T-helper 2 cell treated with Interferon-gamma antibody and Interleukin-4, amounts not matched to agents 100 ng/mL and 5 ng/mL, for 36 hours (primary cell): ENCODE measurements around the gene NAT9. TPM values are rescaled to one million over a fixed set of nuclear protein-coding genes. Genes with fewer than 3 reads are reported as not detected.

Experiments
- intact Hi-C: fragments of 100-400 bp; cut with micrococcal nuclease; formaldehyde crosslinking; loops from one replicate; pipeline ENCODE4 v1.15.1; 2023
- total RNA-seq: library from RNA; stranded (reverse); gene quantifications from 2 replicates; pipeline ENCODE4 v1.2.3, GENCODE V29; 2022

Gene NAT9
- total RNA-seq, 1 donor from 2014 or later, result 32.9 TPM

DNA sequence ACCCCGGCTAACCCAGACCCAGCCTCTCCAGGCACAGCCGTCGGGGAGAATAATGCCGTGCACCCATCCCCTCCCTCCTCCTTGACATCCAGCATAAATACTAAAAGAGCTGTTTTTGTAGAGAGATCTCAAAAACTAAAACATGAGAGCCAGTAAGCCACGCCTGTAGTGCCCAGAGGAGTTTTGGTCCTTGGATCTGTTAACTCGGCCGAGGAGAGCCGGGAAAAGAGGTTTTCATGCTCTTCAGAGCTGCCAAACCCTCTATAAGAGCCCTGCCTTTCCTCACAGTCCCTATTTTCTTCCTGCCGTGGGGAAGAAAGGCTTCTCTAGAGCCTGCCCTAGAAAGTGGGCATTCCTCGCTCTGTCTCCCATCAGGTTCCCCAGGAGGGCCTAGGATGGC lies 30.2 kb upstream of the NAT9 start:
- intact Hi-C loops, result no loop called here

- intact Hi-C loops, result no loop called here
These were observed 29.4 kb upstream of the NAT9 start for GRCh38 chr17:74805591-74805991.

DNA sequence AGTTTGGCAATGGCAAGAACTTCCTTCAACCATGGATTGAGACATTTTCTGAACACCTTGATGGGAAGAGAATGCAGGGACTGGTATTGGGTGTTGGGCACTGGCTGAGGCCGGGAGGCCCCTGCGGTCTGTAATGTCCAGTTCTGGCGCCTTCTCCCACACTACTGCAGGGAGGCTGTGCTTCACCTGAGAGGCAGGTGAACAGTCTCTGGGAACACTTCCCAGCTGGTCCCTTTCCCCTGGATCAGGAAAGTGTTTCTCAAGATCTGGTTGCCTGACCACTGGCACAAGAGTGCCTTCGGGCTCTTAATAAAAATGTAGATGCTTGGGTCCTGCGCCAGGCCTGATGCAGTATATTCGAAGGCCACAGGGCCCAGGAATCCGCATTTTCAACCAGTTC lies 28.5 kb upstream of the NAT9 start:
- intact Hi-C loops, result no loop called here

GRCh38 chr17:74803971-74804370 lies 27.8 kb upstream of the NAT9 start:
- intact Hi-C loops, result no loop called here

DNA sequence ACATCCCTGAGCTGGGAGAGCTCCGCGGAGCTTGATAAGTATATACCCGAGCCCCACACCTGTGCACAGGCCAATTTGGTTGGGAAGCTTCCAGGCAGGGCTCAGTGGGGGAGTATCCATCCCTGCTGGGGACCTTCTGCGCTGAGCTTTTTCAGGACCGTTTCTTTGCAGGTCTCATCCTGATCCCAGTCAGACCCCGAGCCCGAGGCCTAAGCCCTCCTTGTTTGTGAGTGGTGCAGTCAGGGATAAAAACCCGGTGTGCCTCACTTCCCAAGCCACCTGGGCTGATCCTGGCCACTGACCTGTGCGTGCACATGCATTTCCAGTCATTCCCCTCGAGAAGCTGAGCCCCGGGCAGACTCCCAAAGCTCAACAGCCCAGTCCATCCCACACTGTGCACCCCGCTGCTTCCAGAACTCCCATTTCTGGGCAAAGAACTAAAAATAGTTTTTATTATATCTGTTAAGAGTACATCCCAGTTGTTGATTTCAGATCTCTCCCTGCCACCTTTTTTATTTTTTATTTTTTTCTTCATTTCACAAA lies 27.3 kb upstream of the NAT9 start:
- intact Hi-C loops, result no loop called here

DNA sequence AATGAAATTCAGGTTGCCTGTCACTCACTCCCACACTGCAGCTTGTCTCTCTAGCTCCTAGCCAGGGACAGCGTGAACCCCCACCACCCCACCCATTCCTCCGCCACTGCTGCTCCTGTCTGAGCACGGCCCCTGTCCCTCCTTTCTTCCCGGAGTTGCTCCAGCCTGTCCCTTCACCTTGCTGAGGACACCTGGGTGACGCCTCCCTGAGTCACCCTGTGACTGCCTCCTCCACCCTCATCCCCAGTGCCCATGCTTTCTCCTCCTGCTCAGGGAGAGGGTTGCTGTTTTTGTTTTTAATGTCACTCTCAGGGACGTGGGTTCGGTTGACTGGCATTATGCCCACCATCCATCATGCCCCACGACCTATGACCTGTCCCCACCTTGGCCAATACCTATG lies 25.8 kb upstream of the NAT9 start:
- intact Hi-C loops, result no loop called here

- intact Hi-C loops, result no loop called here
These were observed 24.4 kb upstream of the NAT9 start for GRCh38 chr17:74800531-74800930.

DNA sequence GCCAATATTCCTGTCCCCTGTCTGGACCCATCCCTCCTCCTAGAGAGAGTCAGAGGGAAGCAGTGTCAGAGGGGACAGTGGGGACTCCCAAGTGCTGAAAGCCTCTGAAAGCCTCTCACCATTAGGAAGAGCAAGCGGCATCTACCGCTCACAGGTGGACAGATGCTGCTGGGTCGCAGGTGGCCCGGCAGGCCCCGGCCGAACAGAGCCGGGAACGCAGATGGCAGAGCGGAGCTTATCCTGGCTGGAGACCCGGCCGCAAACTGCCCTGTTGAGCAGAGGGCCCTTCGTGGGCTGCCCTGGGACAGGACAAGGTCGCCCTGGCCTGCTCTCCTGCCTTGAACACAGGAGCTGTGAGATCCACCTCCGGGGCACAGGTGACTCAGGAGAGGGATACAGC lies 23.0 kb upstream of the NAT9 start:
- intact Hi-C loops, result loop anchor here (1.0 kb wide), 1 partner anchor 13 kb away; no protein-coding TSS in a partner anchor

DNA sequence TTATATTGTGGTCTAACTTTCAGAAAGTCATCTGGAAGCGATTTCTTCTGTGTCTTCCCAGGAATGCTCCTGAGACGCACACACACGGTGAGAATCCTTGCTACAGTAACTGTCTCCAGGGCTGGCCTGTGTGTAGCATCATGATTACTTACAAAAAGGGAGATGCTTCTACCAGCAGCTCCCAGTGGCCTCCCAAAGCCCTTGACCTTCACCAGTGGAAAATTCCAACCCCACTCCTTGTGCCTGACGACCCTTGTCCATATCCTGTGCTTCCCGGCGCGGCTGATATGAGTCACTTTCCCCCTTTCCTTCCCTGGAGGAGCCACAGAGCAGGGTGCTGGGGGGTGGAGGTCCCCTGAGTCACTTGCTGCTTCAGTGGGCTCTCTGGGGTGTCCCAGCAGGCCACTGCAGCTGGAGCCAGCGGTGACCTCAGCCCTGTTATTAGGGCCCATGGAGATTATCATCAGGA lies 22.1 kb upstream of the NAT9 start:
- intact Hi-C loops, result no loop called here

DNA sequence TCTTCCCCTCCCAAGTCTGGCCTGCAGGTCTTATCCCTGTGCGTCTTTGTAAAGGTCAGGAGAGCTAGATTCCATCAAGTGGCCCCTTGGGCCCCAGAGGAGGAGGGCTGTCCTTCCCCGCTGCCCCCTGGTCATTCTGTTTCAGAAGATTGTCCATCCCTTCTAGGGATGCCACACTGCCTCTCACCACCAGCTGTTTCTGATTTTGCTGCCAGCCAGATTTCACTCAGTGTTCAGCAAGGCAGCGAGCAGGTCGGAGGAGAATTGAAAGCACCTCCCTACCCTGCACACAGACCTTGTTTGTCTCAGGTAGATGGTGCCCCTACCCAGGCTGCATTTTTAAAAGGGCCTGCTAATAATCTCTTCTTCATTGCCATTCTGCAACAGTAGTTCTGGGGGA lies 21.7 kb upstream of the NAT9 start:
- intact Hi-C loops, result no loop called here

DNA sequence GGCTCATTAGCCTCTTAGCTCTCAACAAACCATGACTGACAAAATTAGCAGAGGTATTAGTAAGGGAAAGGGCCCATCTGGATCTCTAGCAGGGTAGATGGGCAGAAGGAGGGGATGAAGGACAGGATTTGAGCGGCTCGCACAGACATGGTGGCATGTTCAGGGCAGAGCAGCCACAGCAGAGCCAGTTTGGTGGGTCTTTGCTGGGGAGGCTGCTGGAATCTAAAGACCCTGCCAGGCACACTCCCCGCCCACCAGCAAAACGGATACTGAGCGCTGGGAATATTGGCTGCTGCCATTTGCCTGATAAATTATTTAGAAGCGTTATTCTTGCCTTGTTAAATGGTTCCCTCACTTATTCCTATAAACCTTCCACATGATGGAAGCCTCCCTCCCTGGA lies 20.7 kb upstream of the NAT9 start:
- intact Hi-C loops, result no loop called here

- intact Hi-C loops, result no loop called here
These were observed 20.1 kb upstream of the NAT9 start for GRCh38 chr17:74796211-74796610.

- intact Hi-C loops, result no loop called here
These were observed 19.3 kb upstream of the NAT9 start for GRCh38 chr17:74795327-74796020.

GRCh38 chr17:74792586-74793105 lies 16.5 kb upstream of the NAT9 start:
- intact Hi-C loops, result loop anchor here (5.0 kb wide), 1 partner anchor 135 kb away; no protein-coding TSS in a partner anchor

DNA sequence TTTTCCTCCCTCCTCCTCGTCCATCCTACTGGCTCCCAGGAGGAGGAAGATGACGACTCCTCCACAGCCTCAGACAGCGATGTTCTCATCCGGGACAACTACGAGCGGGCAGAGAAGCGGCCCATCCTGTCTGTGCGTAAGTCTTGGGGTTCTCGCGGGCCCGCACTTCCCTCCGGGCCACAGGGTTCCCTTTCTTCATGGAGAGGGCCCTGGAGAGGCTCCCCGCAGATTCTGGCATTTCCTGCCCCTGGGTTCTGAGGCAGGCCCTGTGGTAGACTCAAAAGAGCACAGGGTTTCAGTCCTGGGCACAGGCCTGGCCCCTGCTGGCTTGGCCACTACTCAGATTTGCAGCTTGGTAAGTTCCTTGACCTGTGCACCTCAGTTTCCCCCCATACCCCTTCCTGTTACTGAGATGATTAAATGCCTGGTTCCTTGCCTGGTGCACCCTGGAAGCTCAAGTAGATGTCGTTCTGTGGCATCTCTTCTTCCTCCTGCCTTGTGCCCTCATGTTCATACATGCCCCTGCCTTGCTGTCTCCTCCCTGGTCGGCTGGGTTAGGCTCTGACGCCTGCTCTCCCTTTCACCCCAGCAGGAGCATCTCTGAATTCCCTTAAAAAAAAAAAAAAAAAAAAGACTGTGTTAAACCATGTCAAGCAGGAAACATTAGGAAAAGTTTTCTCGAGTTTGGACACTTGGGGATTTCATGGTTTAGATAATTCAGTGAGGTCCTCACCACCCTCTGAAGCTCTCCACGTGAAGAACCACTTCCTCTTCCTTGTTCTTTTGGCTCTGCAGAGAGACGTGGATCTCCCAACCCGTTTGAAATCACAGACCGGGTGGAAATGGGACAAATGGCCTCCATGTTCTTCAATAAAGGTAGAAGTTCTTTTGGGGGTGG lies 14.3 kb upstream of the NAT9 start:
- intact Hi-C loops, result loop anchor here (1.0 to 5.0 kb wide), 3 partner anchors 72 to 168 kb away; no protein-coding TSS in a partner anchor

DNA sequence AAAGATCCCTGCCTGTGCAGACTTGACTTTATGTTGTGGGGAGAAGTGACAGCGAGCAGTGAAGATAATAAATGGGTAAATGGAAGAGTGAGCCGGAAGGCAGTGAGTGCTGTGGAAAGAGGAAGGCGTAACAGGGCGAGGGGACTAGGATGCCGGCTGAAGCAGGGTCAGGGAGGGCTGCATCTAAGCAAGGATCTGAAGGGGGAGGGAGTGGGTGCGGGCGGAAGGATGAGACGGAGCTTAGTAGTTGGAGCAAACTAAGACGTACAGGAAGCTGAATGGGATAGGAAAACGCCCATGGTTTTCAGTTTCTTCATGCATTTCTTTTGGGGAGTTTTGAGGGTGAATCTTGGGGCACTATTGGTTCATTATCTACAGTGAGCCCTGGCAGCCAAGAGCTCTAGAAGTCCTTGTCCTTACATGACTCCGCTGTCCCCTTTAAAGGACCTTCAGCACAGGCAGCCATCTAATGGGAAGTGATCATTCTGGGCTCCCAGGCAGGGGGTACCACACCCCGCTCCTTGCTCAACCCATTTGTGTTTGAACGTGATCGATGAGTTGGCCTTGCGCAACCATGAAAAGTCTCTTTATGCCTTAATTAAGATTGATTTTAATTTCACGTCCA lies 10.4 kb upstream of the NAT9 start:
- intact Hi-C loops, result no loop called here

- intact Hi-C loops, result no loop called here
These were observed 9.8 kb upstream of the NAT9 start for GRCh38 chr17:74785981-74786360.

DNA sequence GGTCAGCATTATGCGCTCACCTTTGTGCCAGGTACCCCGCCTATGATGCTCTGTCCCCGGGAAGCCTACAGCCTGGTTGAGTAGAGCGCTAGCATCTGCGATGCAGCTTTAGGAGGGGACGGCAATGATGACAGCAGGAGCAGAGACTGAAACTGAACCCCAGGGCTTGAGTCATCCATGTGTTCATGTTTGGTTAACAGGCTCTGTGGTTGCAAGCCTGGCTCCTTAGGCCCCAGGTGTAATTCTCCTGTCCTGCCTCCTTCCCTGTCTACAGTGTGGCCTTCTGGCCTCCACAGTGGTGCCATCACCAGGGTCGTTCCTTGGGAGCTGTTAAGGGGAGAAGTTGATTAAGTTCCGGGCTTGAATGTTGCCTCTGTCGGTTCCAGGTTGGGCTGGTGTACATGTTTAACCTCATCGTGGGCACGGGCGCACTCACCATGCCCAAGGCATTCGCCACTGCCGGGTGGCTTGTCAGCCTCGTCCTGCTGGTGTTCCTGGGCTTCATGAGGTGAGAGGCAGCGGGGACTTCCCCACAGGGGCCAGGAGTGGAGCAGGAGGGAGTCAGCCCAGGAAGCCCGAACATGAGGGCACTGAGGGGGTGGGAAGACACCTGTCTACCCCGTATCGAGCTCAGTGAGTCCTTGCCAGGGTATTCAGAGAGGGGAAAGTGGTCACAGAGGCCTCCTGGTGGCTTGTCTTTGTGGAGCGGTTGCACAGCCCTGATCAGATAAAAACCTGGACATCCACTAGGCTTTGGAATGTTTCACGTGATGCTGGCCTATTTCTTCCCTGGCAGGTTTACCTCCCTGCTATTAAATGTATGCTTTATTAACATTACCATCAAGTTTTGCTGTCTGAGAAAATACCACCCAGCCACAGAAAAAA lies 9.2 kb upstream of the NAT9 start:
- intact Hi-C loops, result no loop called here

- intact Hi-C loops, result no loop called here
These were observed 8.1 kb upstream of the NAT9 start for GRCh38 chr17:74784125-74784810.

DNA sequence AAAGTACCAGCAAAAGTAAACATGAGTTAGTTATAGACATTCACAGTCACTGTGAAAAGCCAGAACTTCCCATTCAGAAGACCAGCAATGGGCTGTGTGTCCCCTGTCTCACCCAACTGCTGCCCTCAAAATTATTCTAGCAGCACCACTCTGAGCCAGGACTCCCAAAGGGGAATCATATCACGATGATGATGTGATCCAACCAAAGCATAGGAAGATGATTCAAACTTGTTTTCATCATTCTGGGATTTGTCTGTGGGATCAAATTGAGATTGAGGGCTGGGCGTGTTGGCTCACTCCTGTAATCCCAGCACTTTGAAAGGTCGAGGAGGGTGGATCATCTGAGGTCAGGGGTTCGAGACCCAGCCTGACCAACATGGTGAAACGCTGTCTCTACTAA lies 6.4 kb upstream of the NAT9 start:
- intact Hi-C loops, result no loop called here
